ENCODE measurements around the gene SCGB1D1.

GRCh38 chr11:62223095-62223494 lies 33.1 kb downstream of the SCGB1D1 start:
- TF ChIP-seq POLR2A (IDR thresholded peaks at IDR 0.05) (no peak), POLR2AphosphoS5 (IDR thresholded peaks at IDR 0.05) (no peak), CTCF (IDR thresholded peaks at IDR 0.05) (no peak), EP300 (IDR thresholded peaks at IDR 0.05) (no peak)
